ENCODE results near the gene ACOX1. TPM values are rescaled to one million over a fixed set of nuclear protein-coding genes. Genes with fewer than 3 reads are reported as not detected.

ACOX1 gene
- total RNA-seq, 1 experiment from 2014 or later: 50.2 TPM

GRCh38 chr17:75940727-75941441 lies 38.1 kb downstream of the ACOX1 start, which contains the start of gene FBF1:
TSS of gene FBF1 (minus strand) at chr17:75941042. CDS start at chr17:75938149, 2,893 bp downstream.
- BruUV-seq (replicated peaks): no TSS peak
- ChIA-PET RAD21 (ENCODE audit: low non-redundant PET in 1 of 2, low total read pairs in 2 of 2, uncharacterized antibody in 2 of 2, unreplicated experiment in 2 of 2) (interaction anchor here in 1 of 2 experiments (0.5 kb wide), 1 partner anchor 48 kb away, joined by 6 read pairs; no protein-coding TSS in a partner anchor), CTCF (interaction anchor here (0.7 to 1.4 kb wide), 7 partner anchors 14 to 157 kb away, joined by 3 to 8 read pairs (median 3); partner anchors contain the start of genes ACOX1, MRPL38, TEN1 and WBP2), POLR2A (interaction anchor here (0.6 to 1.2 kb wide), 12 partner anchors 8 to 599 kb away, joined by 3 to 6 read pairs (median 4); partner anchors contain the start of genes ACOX1, PRCD and TEN1)
- H3K9me2 ChIP-seq (ENCODE audit: insufficient read depth): no peaks in the 10 kb centered on the region
- intact Hi-C loops (cut with micrococcal nuclease): loop anchor here (1.0 kb wide), 2 partner anchors 36 to 38 kb away; partner anchors contain the start of genes ACOX1 and TEN1
- peak within 1 kb of the TSS; percentile 95 for H3K4me2 ChIP-seq (ENCODE audit: low read length)
- ATAC-seq: peak; percentile 99
- H3K4me3 ChIP-seq (replicated peaks in 1 of 2; ENCODE audit: low read depth in 1 of 2, low read length in 2 of 2): peak within 1 kb of the TSS; percentile 67 to 88
- peak within 1 kb of the TSS; percentile 96 for H3K9ac ChIP-seq (ENCODE audit: low read length)
- H4K20me1 ChIP-seq (ENCODE audit: insufficient read depth): no peaks in the 10 kb centered on the region
- no peaks in the 10 kb centered on the region for H3K27me3 ChIP-seq (ENCODE audit: insufficient read depth, low read length)
- peaks cover 10 to 17% of the 10 kb centered on the region in 2 experiments for H3K4me1 ChIP-seq (ENCODE audit: control insufficient read depth in 1 of 2, insufficient read depth in 2 of 2, low read length in 2 of 2)
- H3K36me3 ChIP-seq (ENCODE audit: control insufficient read depth in 1 of 2, insufficient read depth in 2 of 2, low read length in 2 of 2): 0 out of 4 replicates have a peak, but pooled peaks cover 2 to 4% of the 10 kb centered on the region in 2 experiments
- H3K79me2 ChIP-seq (ENCODE audit: insufficient read depth, low read length): no peaks in the 10 kb centered on the region
- peak within 1 kb of the TSS; percentile 19 for H2AFZ ChIP-seq (ENCODE audit: low read depth, low read length, poor library complexity, severe bottlenecking)
- H3K9me3 ChIP-seq (ENCODE audit: control insufficient read depth in 1 of 2, insufficient read depth in 1 of 2, low read depth in 1 of 2, low read length in 2 of 2): no peaks in the 10 kb centered on the region
- H3K27ac ChIP-seq (ENCODE audit: low read depth, low read length): peak within 1 kb of the TSS; percentile 69
- DNase-seq (ENCODE audit: low read depth, low spot score): peak; percentile 94
- no peak for TF ChIP-seq ATF3 (IDR thresholded peaks at IDR 0.05)
- no peak for TF ChIP-seq ZNF274 (IDR thresholded peaks at IDR 0.05; ENCODE audit: low read depth, low read length)
- peak; percentile 77 for TF ChIP-seq SP1 (IDR thresholded peaks at IDR 0.05; ENCODE audit: low read depth)
- TF ChIP-seq ZBTB33 (IDR thresholded peaks at IDR 0.05; ENCODE audit: extremely low read depth, insufficient replicate concordance, low read length): peak; percentile 68
- peak; percentile 58 for TF ChIP-seq SRF (IDR thresholded peaks at IDR 0.05; ENCODE audit: low read depth)
- TF ChIP-seq YY1 (IDR thresholded peaks at IDR 0.05; ENCODE audit: extremely low read depth, insufficient replicate concordance, low read depth, low read length): peak; percentile 86
- peak; percentile 86 for TF ChIP-seq EGR1 (IDR thresholded peaks at IDR 0.05; ENCODE audit: low read depth)
- TF ChIP-seq MAX (IDR thresholded peaks at IDR 0.05): peak; percentile 99
- TF ChIP-seq CEBPB (IDR thresholded peaks at IDR 0.05; ENCODE audit: low read depth): no peak
- TF ChIP-seq CBX3 (IDR thresholded peaks at IDR 0.05; ENCODE audit: low read depth): peak; percentile 86
- TF ChIP-seq JUND (IDR thresholded peaks at IDR 0.05): no peak; the same call in 1 of the 2 replicates
- TF ChIP-seq TCF7L2 (IDR thresholded peaks at IDR 0.05; ENCODE audit: borderline replicate concordance, extremely low read depth, insufficient read depth, insufficient read length): peak; percentile 85
- TF ChIP-seq POLR2A (IDR thresholded peaks at IDR 0.05; ENCODE audit: borderline replicate concordance, extremely low read depth, insufficient read depth, insufficient read length): peak; percentile 97
- peak; percentile 99 for TF ChIP-seq SIN3A (IDR thresholded peaks at IDR 0.05; ENCODE audit: low read depth)
- TF ChIP-seq EZH2 (IDR thresholded peaks at IDR 0.05): no peak
- TF ChIP-seq REST (IDR thresholded peaks at IDR 0.05; ENCODE audit: low read depth): no peak
- TF ChIP-seq CTCF (IDR thresholded peaks at IDR 0.05 in 2 of 3, conservative IDR thresholded peaks at IDR 0.05 in 1 of 3; ENCODE audit: borderline replicate concordance in 1 of 3, insufficient read depth in 1 of 3, low read depth in 2 of 3, low read length in 2 of 3): no peak
- TF ChIP-seq POLR2AphosphoS5 (IDR thresholded peaks at IDR 0.05; ENCODE audit: low read depth, low read length): peak; percentile 97

Data from HCT116 (cell line).